ENCODE results near the gene ABCC2. TPM values are rescaled to one million over a fixed set of nuclear protein-coding genes. Genes with fewer than 3 reads are reported as not detected.

Gene ABCC2
- total RNA-seq, 4 donors from 2014 or later, result 9.9 to 156 (median 64.6) TPM

DNA sequence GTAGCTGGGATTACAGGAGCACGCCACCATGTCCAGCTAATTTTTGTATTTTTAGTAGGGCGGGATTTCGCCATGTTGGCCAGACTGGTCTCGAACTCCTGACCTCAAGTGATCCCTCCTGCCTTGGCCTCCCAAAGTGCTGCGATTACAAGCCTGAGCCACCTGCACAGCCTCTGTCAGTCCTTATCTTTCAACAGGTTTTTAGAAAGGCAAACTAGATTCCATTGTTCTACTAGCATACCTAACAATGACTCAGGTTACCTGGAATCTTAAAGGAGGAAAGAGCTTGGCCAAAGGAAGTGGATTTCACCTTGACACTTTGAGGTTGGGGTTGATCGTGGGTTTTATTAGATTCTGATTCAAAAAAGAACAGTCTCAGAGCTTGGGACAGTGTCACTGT is 3.2 kb downstream of the ABCC2 start:
- no peak overlapping the region for H3K4me3 ChIP-seq
- DNase-seq, result no peak
- no peaks in the 10 kb centered on the region for H3K27me3 ChIP-seq
- no peak overlapping the region for H3K27ac ChIP-seq
- no peaks in the 10 kb centered on the region for H3K36me3 ChIP-seq
- H3K4me1 ChIP-seq, result peaks cover 0 to 6% (median 0%) of the 10 kb centered on the region in 4 donors
- no peaks in the 10 kb centered on the region for H3K9me3 ChIP-seq
- no peak for TF ChIP-seq POLR2A (IDR thresholded peaks at IDR 0.05)
- TF ChIP-seq, protein P1, sequence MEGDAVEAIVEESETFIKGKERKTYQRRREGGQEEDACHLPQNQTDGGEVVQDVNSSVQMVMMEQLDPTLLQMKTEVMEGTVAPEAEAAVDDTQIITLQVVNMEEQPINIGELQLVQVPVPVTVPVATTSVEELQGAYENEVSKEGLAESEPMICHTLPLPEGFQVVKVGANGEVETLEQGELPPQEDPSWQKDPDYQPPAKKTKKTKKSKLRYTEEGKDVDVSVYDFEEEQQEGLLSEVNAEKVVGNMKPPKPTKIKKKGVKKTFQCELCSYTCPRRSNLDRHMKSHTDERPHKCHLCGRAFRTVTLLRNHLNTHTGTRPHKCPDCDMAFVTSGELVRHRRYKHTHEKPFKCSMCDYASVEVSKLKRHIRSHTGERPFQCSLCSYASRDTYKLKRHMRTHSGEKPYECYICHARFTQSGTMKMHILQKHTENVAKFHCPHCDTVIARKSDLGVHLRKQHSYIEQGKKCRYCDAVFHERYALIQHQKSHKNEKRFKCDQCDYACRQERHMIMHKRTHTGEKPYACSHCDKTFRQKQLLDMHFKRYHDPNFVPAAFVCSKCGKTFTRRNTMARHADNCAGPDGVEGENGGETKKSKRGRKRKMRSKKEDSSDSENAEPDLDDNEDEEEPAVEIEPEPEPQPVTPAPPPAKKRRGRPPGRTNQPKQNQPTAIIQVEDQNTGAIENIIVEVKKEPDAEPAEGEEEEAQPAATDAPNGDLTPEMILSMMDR (IDR thresholded peaks at IDR 0.05), result no peak

DNA sequence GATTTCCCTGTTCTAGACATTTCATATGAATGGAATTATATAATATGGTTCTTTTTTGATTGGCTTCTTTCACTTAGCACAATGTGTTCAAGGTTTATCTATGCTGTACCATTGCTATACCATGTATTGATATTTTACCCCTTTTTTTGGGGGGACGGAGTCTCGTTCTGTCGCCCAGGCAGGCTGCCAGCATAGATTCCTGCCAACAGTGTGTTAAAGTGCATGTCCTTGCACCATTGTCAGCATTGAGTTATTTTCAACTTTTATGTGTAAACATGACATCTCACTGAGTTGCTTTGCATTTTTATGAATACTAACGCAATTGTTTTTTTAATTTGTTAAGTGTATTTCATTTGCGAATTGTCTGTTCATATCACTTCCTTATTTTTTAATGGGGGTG is 4.9 kb downstream of the ABCC2 start:
- no peaks in the 10 kb centered on the region for H3K27me3 ChIP-seq
- no peaks in the 10 kb centered on the region for H3K36me3 ChIP-seq
- DNase-seq, result no peak
- no peak overlapping the region for H3K27ac ChIP-seq
- H3K9me3 ChIP-seq, result no peaks in the 10 kb centered on the region
- TF ChIP-seq POLR2A (IDR thresholded peaks at IDR 0.05), result no peak
- TF ChIP-seq, protein P1 (IDR thresholded peaks at IDR 0.05), result no peak
- no peaks in the 10 kb centered on the region for H3K4me1 ChIP-seq
- no peak overlapping the region for H3K4me3 ChIP-seq

DNA sequence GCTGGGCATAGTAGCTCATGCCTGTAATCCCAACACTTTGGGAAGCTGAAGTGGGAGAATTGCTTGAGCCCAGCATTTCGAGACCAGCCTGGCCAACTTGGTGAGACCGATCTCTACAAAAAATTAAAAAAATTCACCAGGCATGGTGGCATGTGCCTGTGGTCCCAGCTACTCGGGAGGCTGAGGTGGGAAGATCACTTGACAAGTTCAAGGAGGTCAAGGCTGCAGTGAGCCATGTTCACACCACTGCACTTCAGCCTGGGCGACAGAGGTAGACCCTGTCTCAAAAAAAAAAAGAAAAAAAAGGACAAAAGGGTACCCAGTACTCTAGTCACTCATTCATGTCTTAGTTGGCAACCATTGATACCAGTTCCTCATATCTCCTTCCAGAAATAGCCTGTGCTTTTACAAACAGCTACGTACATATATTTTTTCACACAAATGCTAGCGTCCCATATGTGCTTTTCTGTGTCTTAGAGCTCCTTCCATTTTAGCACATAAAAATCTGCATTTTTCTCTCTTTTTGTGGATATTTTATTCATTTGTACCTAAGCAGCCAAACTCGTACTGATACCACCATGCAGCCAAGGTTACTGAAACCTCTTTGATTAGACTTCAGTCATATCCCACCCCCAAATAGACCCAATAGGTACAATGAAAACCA is 5.5 kb downstream of the ABCC2 start:
- no peak for TF ChIP-seq POLR2A (IDR thresholded peaks at IDR 0.05)
- TF ChIP-seq, protein P1 (IDR thresholded peaks at IDR 0.05), result no peak
- Histone ChIP-seq H3K27me3 (no peaks in the 10 kb centered on the region), H3K9me3 (no peaks in the 10 kb centered on the region), H3K27ac (peak overlapping the region in 3 of 4 donors; percentile 18 to 67 (median 55)), H3K4me1 (no peaks in the 10 kb centered on the region), H3K36me3 (no peaks in the 10 kb centered on the region), H3K4me3 (no peak overlapping the region)
- no peak for DNase-seq

DNA sequence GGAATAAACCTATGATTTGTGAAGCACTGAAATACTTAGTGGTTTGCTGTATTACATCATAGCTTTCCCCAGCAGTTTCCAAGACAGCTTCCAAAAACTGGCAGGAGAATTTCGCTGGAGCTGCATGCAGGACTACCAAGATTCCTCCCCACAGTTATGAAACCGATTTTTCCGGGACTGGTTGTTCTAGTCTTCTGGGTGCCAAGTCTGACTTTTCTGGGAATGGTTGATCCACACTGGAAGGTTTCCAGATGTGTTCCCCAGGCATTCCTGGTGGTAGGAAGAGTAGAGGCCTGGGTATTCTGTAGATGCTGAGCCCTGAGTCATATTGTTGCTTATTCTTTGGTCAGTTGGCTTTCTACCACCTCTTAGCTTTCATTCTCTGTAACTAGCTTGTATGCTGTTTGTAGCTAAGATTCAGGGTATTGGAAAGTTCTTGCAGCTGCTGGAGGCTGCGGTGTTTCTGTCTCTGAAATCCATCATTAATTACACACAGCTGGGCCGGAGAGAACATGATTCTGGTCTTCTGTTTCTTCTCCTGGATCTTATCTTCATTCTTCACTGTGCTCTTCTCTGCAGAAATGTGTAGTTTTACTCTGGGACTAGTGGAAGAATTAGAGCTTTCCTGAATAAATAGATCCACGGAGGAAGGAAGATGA is 6.3 kb downstream of the ABCC2 start:
- TF ChIP-seq, protein P1 (IDR thresholded peaks at IDR 0.05), result no peak
- TF ChIP-seq POLR2A (IDR thresholded peaks at IDR 0.05), result no peak
- Histone ChIP-seq H3K9me3 (no peaks in the 10 kb centered on the region), H3K27me3 (no peaks in the 10 kb centered on the region), H3K4me1 (no peaks in the 10 kb centered on the region), H3K27ac (peak overlapping the region; percentile 19 to 67 (median 42)), H3K4me3 (no peak overlapping the region), H3K36me3 (peaks cover 0 to 3% (median 0%) of the 10 kb centered on the region in 3 donors)
- DNase-seq, result peak in 1 of 3 donors; percentile 54

DNA sequence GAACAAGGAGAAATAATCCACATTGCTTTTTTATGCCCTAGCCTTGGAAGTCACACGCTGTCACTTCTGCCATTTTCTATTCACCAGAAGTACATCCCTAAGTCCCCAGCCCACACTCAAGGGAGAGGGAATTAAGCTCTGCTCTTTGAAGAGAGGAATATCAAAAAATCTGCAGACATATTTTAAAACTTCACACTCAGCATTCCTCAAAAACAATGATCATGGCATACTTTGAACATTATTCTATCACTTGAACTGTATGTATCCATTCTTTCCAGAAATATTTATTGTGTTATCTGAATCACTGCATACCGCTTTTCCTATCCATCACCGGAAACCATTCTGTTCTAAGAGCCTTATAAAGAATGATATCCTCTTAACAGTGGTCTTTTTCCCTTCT is 9.4 kb downstream of the ABCC2 start:
- no peaks in the 10 kb centered on the region for H3K4me1 ChIP-seq
- no peak overlapping the region for H3K4me3 ChIP-seq
- H3K9me3 ChIP-seq, result no peaks in the 10 kb centered on the region
- DNase-seq, result no peak
- H3K27ac ChIP-seq, result no peak overlapping the region
- peaks cover 0 to 3% (median 0%) of the 10 kb centered on the region in 3 donors for H3K36me3 ChIP-seq
- TF ChIP-seq, protein P1 (IDR thresholded peaks at IDR 0.05), result no peak
- no peak for TF ChIP-seq POLR2A (IDR thresholded peaks at IDR 0.05)
- H3K27me3 ChIP-seq, result no peaks in the 10 kb centered on the region
